GM10248 (cell line): ENCODE data around the gene SPAG16.
"Not testable (repeated sequence)": the region's sequence is repeated elsewhere in the genome, so short reads cannot be mapped to it uniquely, and the experiment has no call there.

ENCODE experiments used
- CTCF ChIA-PET: fragments of 300-600 bp; sonication (Branson Sonifier 250); formaldehyde crosslinking; extraction: SDS; loops from one replicate; lab custom pipeline; 2021; ENCODE audit warnings: antibody characterized with exemption; lab: Yijun Ruan, JAX
- POLR2A ChIA-PET: fragments of 350-650 bp; sonication (Branson Sonifier 250); formaldehyde crosslinking; extraction: SDS; loops from one replicate; lab custom pipeline; 2020; ENCODE audit warnings: antibody characterized with exemption; lab: Yijun Ruan, JAX
- DNase-seq: peaks from one replicate; pipeline ENCODE4 v3.0.0; 2012; ENCODE audit errors: extremely low spot score
- TF ChIP-seq, protein P1 (sequence below): IDR thresholded peaks from 2 replicates; pipeline ENCODE4 v1.5.1; 2012; ENCODE audit warnings: mild to moderate bottlenecking, low read depth; ENCODE audit errors: extremely low read depth, missing control alignments, control extremely low read depth

Gene SPAG16

GRCh38 chr2:213265679-213266078 lies 18.6 kb upstream of the SPAG16 start:
- ChIA-PET POLR2A (no interaction called here), CTCF (interaction anchor here (1.4 to 1.6 kb wide), 4 partner anchors 13 to 22 kb away, joined by 3 to 4 read pairs (median 4); no protein-coding TSS in a partner anchor)
- no peak for DNase-seq
- TF ChIP-seq, protein P1, sequence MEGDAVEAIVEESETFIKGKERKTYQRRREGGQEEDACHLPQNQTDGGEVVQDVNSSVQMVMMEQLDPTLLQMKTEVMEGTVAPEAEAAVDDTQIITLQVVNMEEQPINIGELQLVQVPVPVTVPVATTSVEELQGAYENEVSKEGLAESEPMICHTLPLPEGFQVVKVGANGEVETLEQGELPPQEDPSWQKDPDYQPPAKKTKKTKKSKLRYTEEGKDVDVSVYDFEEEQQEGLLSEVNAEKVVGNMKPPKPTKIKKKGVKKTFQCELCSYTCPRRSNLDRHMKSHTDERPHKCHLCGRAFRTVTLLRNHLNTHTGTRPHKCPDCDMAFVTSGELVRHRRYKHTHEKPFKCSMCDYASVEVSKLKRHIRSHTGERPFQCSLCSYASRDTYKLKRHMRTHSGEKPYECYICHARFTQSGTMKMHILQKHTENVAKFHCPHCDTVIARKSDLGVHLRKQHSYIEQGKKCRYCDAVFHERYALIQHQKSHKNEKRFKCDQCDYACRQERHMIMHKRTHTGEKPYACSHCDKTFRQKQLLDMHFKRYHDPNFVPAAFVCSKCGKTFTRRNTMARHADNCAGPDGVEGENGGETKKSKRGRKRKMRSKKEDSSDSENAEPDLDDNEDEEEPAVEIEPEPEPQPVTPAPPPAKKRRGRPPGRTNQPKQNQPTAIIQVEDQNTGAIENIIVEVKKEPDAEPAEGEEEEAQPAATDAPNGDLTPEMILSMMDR, result no peak

GRCh38 chr2:213266421-213266820 lies 17.8 kb upstream of the SPAG16 start:
- no peak for DNase-seq
- CTCF ChIA-PET, result interaction anchor here (1.4 to 1.6 kb wide), 4 partner anchors 13 to 23 kb away, joined by 3 to 4 read pairs (median 4); no protein-coding TSS in a partner anchor
- TF ChIP-seq, protein P1, result no peak
- POLR2A ChIA-PET, result no interaction called here

DNA sequence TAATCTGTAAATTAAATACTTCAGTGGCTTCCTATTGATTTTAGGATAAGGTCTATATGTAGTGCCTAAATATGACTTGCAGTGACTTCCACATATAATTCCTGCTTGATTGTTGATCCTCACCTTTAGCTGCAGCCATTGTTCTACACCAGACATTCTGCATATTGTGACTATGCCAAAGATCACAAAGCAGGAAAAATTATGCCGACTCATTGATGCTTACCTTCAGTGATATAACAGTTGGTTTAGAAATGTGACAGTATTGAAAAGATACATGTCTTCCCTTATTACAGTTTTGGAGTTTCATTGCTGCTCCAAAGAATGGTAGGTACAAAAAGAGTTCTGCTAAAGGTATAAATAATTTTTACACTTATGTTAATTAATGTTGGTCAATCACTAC lies 12.3 kb upstream of the SPAG16 start:
- TF ChIP-seq, protein P1, result no peak
- CTCF ChIA-PET, result no interaction called here
- POLR2A ChIA-PET, result no interaction called here
- no peak for DNase-seq

DNA sequence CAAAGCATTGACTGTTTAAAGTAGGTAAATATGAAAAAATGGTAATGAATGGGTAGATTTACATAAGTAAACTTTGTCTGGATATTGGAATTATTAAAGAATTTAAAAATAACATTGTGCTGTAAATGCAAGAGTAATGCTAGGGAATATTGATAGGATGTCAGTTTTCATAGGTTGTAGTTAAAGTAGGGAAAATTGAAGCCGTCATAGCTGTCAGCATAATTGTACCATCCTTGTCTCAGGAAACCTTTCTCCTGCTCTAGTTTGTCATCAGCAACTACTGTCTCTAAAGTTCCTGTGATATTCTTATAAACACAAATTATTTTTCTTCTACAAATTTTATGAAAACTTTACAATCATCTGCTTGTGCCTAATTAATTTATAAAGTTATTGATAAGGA lies 10.1 kb upstream of the SPAG16 start:
- CTCF ChIA-PET, result no interaction called here
- POLR2A ChIA-PET, result no interaction called here
- DNase-seq, result no peak
- TF ChIP-seq, protein P1, result no peak

- TF ChIP-seq, protein P1, result no peak
- ChIA-PET POLR2A (no interaction called here), CTCF (interaction anchor here (1.3 kb wide), 1 partner anchor 9 kb away, joined by 3 read pairs; the partner anchor contains the start of gene SPAG16)
- no peak for DNase-seq
Measured at GRCh38 chr2:213275265-213275664, 9.0 kb upstream of the SPAG16 start.

DNA sequence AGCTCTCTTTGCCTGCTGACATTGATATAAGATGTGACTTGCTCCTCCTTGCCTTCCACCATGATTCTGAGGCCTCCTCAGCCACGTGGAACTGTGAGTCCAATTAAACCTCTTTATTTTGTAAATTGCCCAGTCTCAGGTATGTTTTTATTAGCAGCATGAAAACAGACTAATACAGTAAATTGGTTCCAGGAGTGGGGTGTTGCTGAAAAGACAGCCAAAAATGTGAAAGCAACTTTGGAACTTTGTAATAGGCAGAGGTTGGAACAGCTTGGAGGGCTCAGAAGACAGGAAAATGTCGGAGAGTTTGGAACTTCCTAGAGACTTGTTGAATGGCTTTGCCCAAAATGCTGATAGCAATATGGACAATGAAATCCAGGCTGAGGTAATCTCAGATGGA lies 7.1 kb upstream of the SPAG16 start:
- POLR2A ChIA-PET, DNase-seq, CTCF ChIA-PET: not testable (repeated sequence)

GRCh38 chr2:213279116-213279620 lies 5.1 kb upstream of the SPAG16 start:
- POLR2A ChIA-PET, result no interaction called here
- DNase-seq, result no peak
- TF ChIP-seq, protein P1, result no peak
- CTCF ChIA-PET, result interaction anchor here (1.1 to 1.5 kb wide), 3 partner anchors 8 to 370 kb away, joined by 3 read pairs; no protein-coding TSS in a partner anchor
